KG1 (cell line): ENCODE data around the gene GOLGA6D.
"Not testable (repeated sequence)": the region's sequence is repeated elsewhere in the genome, so short reads cannot be mapped to it uniquely, and the experiment has no call there.

Experiments
- DNase-seq: peaks from one replicate; lab custom pipeline; 2025; lab: John Stamatoyannopoulos, UW

GOLGA6D gene

GRCh38 chr15:75278497-75278896 is 4.1 kb upstream of the GOLGA6D start:
- DNase-seq, result not testable (repeated sequence)

DNA sequence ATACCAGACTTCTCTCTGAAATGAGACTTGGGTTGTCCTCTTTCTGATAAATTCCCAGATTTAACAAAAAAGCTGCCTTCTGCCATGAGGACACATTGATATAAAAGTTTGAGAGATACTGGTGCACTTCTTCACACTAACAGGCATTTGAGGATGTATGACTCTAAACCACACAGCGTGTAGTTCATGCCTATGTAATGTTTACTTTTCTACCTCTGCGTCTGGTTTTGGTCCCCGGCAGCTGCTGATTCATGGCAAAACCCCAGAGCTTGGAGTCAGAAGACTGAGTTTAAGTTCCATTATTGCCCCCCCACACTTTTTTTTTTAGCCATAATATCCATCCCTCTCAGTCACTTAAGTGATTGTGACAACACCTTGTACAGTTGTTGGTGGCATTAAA is 1.5 kb downstream of the GOLGA6D start:
- DNase-seq, result not testable (repeated sequence)

DNA sequence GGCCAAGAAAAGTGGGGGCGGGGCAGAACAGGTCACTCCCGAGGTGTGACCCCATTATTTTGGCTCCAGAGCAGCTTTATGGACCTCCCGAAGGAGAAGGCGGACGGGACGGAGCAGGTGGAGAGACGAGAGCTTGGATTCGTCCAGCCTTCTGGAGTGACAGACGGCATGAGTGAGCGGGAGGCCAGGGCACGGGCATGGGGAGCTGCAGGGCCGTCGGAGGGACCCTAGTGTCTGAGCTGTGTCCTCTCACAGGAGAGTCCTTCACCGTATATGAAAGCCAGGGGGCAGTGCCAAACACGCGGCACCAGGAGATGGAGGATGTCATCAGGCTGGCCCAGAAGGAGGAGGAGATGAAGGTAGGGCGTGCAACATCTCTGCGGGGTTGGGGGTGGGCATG is 11.0 kb downstream of the GOLGA6D start:
- not testable (repeated sequence) for DNase-seq

GRCh38 chr15:75298541-75299310 is 16.1 kb downstream of the GOLGA6D start:
- DNase-seq, result not testable (repeated sequence)

DNA sequence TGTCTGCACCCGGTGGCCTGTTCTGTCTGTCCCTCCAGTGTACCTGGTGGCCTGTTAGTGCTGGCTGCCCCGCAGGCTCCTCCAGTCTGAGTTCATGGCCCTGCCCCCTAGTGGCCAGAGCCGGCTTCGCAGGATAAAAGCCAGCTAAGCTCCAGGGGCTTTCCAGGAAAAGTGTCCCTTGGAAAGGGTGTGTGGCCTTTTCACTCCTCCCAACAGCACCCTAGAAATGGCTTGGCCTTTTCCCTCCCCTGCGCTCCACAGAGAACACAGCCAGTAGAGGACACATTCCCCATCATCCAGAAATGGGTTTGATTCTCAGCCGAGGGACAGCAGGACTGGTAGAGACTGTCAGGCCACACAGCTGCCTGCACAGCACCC is 16.7 kb downstream of the GOLGA6D start:
- not testable (repeated sequence) for DNase-seq

DNA sequence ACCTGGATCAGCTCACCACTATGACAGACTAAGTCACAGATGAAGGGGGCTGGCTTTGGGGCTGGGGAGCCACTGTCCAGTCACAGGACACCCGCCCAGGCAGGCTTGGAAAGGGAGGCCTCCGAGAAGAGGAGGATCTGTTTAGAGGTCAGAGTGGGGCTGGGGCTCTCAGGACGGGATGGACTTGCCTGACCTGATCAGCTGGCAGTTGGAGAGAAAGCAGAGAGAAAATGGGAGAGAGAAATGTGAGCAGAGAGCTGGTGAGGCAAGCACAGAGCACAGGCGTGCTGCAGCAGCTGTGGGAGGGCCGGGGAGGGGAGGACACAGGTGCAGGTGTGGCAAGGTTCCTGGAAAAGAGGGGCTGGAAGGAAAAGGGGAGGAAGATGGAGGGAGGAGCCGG is 17.4 kb downstream of the GOLGA6D start:
- not testable (repeated sequence) for DNase-seq

GRCh38 chr15:75302318-75302717 is 19.7 kb downstream of the GOLGA6D start:
- no peak for DNase-seq

DNA sequence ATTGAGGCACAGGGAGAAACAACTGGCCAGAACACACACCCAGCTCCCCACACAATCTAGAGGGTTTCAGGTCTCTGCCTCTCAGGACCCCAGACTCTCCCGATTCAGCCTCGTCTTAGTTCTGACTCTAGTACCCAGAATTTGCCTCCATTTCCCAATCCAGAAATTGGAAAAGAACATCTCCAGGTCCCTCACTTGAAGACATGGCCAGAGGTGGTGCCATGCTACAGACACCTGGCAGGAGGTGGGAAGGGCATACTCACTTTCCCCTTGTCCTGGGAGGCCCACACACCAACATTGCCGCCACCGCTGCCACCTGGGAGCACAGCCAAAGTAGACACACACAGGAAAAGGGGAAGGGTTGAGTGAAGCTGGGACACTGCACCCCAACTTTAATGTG is 20.1 kb downstream of the GOLGA6D start:
- DNase-seq, result not testable (repeated sequence)

- DNase-seq, result no peak
Observed at GRCh38 chr15:75306188-75306587, 23.6 kb downstream of the GOLGA6D start.

DNA sequence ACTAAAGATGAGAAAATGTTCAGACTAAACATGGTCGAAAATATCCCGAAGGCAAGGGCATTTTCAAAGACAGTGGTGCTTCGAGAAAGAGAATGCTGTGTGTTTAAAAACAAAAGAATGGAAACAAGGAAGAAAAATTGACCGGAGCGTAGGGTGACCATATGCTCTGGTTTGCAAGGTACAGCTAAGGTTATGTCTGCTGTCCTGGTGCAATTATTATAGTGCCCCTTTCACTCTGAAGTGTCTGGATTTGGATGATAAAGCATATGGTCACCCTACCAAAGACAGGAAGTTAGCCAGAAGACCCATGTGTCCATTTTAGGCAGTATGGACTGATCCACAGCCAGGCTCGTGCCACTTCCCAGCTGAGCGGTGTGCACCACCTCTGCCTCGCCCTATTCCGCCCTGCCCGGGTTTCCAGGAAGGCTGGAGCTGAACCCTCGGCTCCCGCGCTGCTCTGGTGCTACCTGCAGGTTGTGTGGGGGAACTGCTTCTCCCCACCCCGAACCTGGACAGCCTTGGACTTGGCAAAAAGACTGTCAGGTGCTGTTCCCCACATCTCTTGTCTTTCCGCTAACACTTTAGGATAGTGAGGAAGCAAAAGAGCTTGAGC is 25.2 kb downstream of the GOLGA6D start:
- DNase-seq, result peak; percentile 12

DNA sequence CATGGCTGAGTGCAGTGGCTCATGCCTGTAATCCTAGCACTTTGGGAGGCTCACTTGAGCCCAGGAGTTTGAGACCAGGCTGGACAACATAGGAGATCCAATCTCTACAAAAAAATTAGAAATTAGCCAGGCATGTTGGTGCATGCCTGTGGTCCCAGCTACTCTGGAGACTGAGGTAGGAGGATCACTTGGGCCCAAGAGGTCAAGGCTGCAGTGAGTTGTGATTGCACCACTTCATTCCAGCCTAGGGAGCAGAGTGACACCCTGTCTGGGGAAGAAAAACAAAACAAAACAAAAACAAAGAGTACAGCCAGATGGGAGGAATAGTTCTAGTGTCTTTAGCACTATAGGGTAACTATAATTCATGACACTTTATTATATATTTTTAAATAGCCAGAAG is 27.1 kb downstream of the GOLGA6D start:
- no peak for DNase-seq

DNA sequence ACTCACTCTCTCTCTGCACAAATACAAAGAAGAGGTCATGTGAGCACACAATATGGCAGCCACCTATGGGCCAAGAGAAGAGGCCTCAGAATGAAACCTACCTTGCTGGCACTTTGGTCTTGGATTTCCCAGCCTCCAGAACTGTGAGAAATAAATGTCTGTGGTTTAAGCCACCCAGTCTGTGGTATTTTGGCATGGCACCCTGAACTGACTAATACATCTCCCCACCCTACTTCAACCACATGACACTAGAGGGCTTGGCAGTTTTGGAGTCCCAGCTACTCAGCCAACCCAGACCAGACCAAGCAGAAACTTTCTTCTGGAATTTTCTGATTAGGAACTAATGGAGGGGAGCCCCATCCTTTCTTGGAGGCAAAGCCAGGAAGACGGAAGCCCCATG is 29.9 kb downstream of the GOLGA6D start:
- DNase-seq, result not testable (repeated sequence)

DNA sequence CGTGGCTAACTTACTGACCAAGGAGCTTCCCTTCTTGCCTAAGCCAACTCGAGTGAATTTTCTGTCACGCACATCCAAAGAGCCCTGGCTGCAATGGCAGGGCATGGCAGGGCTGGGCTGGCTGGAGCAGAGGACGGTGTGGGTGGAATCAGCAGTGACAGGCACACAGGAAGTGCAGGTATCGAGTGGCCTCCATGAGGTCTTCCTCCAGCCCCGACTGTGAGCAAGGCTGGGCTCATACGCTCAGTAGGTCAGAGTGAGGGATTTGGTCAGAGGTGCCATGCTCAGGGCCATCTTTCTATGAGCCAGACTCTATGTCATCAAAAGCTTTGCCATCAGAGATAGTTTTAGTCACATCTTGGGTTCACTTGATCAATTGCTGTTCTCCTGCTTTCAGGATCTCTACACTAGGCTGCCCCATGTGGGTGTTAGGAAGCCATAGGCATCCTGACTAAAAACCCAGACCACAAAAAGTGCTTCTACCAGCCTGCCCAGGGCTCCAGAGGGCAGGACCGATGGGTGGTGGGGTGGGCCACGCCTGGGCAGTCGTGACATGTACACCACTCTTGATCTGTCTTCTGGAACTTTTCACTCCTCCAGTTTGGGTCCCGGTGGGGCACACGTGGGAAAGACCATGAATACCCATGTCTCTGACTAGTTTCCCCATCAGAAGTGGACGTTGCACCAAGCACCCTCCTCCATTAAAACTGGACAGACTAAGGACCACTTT is 30.6 kb downstream of the GOLGA6D start:
- no peak for DNase-seq

DNA sequence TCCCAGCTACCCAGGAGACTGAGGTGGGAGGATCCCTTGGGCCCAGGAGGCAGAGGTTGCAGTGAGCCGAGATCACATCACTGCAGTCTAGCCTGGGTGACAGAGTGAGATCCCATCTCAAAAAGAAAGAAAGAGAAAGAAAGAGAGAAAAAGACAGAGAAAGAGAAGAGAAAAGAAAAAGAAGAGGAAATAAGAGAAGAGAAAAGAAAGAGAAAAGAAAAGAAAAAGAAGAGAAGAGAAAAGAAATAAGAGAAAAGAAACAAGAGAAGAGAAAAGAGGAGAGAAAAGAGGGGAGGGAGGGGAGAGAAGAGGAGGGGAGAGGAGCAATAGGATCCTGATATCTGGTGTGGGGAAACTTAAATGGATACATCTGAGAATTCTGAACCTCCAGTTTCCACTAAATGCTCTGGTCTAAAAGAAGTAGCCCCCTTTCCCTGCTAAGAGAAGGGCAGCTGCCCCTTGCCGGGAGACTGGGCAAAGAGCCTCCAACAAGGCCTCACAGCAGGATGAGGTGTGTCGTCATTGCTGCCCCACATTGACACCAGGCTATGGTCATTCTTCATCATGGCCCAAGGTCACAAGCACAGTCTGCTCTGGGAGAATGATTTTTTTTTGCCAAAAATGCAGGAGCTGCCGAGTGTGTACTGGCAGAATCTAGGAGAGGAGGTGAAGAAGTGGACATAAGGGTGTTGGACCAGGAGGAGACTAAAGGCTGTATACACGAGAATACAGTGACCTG is 32.1 kb downstream of the GOLGA6D start:
- no peak for DNase-seq

DNA sequence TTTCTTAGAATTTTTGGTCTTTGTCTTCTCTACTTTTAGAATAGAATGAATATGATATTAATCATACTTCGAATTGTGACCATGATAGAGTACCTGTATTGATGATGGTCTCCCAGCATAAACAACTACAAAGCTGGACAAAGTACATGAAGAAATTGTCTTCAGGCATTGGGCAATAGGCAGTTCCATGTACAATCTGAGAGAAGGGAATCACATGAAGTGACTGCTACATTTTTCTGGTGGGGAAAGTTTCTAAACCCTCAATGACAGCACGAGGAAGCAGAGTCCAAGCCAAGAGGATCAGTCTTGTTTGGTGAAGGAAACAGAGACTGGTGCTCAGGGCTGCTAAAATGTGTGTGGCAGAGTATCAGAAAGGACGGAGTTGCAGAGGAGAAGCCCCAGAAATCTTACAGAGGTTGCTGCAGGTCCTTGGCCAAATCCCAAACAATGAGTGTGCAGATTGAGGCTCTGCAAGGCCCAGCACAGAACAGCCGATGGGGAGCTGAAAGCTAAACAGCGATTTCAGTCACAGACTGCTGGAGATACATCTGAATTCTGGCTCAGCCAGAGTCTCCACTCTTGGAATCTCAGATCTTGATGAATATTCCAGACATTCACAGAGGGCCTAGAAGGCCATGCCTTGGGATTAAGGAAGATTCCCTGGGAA is 36.7 kb downstream of the GOLGA6D start:
- not testable (repeated sequence) for DNase-seq

DNA sequence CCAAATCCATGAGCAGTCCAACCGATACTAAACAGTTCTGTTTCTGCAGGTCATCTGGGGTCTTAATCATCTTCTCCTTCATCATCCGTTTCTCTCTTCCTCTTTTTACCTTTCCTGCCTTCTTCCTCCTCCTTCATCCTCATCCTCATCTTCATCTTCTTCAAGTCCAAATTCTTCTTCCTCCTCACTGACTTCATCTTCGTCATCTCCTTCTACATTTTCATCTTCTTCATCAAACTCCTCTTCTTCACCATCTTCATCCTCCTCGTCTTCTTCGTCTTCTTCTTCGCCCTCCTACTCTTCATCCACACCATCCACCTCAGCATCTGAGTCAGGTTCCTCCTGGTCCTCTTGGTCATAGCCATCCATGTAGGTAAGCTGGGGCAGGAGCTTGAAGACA is 39.1 kb downstream of the GOLGA6D start:
- DNase-seq, result no peak

DNA sequence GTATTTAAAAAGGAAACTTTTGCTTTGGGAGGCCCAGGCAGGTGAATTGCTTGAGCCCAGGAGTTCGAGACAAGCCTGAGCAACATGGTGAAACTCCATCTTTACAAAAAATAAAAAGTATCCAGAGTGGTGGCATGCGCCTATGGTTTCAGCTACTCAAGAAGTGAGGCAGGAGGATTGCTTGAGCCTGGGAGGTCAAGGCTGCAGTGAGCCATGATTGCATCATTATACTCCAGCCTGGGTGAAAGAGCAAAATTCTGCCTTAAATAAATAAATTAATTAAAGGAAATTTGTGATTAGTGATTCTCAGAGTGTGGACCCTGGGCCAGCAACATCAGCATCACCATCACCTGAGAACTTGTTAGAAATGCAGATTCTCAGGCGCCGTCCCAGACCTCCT is 43.3 kb downstream of the GOLGA6D start:
- DNase-seq, result no peak

- DNase-seq, result no peak
Observed at GRCh38 chr15:75327005-75327404, 44.4 kb downstream of the GOLGA6D start.

- DNase-seq, result no peak
Observed at GRCh38 chr15:75327491-75327890, 44.9 kb downstream of the GOLGA6D start.

DNA sequence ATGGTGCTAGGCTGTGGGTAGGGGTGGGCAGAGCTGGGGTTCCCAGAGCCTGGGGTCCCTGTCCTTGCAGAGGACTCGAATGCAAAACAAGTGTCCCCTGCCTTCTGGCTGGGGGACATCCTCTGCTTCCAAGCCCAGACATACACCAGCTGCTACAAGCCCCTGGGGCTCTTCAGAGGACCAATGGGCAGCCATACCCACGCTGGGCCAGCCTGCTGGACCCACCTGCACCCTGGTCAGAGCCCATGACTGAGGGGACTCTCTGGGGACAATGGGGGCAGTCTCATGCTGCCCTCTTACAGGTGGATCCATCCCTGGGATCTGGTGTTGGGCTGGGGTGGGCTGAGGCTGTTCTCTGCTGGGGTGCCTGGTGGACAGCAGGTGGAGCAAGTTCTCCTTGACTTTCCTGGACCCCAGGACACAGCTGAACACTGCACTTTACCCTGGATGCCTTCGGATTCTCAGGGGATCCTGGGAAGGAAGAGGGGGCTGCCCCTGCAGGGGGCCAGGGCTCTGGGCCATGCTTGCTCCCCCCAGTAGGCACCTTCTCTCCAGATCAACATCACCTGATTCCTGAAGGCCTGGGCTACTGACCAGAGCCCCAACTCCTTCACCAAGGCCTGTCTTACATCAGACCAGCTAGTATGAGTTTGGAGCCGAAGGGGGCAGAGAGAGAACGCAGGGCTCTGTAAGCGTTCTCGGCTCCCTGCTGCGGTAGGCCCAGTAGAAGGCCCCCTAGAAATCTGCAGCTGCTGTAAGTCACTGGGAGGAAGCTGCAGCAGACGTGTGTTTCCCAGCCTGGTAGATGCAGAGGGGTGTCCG is 46.1 kb downstream of the GOLGA6D start:
- DNase-seq, result no peak

DNA sequence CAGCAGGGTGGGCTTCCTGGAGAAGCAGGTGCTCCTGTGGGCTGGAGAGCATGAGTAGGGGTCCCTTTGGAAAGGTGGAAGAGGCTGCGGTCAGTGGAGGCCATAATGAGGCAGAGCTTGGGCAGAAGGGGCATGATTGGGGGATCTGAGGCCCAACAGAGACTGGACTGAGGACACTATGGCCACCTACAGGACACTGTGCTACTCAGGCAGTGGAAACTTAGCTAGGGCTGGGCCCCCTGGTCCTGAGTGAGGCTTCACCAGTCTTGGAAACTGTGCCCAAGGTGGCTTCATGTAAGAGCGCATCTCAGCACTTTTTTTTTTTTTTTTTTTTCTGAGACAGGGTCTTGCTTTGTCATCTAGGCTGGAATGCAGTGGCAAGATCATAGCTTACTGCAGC is 46.9 kb downstream of the GOLGA6D start:
- no peak for DNase-seq
